ENCODE measurements around the gene SLC24A3.

DNA sequence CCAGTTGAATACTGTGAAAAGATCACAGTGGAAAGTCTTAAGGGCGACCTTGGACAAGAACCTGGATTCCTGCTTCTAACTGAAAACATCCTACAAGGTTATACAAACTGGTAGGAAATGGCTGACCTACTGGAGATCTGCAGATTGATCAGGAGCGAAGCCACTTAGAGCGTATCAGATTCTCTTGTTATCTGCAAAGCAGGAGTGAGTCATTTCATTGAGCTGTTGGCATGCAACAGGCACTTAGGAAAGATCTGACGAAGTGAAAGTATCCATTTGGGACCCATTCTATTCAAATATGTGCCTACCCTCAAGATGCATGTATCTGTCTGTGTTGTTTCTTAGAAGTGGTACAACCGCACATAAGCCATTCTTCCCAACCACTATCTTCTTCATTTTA, 414.5 kb downstream of the SLC24A3 start:
- no peak for TF ChIP-seq POLR2A (IDR thresholded peaks at IDR 0.05; ENCODE audit: extremely low read depth, insufficient read length)
- TF ChIP-seq, protein P1, sequence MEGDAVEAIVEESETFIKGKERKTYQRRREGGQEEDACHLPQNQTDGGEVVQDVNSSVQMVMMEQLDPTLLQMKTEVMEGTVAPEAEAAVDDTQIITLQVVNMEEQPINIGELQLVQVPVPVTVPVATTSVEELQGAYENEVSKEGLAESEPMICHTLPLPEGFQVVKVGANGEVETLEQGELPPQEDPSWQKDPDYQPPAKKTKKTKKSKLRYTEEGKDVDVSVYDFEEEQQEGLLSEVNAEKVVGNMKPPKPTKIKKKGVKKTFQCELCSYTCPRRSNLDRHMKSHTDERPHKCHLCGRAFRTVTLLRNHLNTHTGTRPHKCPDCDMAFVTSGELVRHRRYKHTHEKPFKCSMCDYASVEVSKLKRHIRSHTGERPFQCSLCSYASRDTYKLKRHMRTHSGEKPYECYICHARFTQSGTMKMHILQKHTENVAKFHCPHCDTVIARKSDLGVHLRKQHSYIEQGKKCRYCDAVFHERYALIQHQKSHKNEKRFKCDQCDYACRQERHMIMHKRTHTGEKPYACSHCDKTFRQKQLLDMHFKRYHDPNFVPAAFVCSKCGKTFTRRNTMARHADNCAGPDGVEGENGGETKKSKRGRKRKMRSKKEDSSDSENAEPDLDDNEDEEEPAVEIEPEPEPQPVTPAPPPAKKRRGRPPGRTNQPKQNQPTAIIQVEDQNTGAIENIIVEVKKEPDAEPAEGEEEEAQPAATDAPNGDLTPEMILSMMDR (IDR thresholded peaks at IDR 0.05; ENCODE audit: low read depth, low read length): no peak
- TF ChIP-seq, protein P2, sequence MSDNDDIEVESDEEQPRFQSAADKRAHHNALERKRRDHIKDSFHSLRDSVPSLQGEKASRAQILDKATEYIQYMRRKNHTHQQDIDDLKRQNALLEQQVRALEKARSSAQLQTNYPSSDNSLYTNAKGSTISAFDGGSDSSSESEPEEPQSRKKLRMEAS (IDR thresholded peaks at IDR 0.05; ENCODE audit: low read depth, low read length): no peak

Measured in NB4 (cell line).